Activated CD8-positive, alpha-beta memory T cell treated with anti-CD3 and anti-CD28 coated beads for 36 hours (primary cell): ENCODE data around the gene KLHL42. TPM values are rescaled to one million over a fixed set of nuclear protein-coding genes. Genes with fewer than 3 reads are reported as not detected.
"Not testable (repeated sequence)": the region's sequence is repeated elsewhere in the genome, so short reads cannot be mapped to it uniquely, and the experiment has no call there.

Source experiments
- CTCF ChIA-PET: fragments of 350-600 bp; sonication (Branson Sonifier 250); formaldehyde crosslinking; loops from one replicate; lab custom pipeline; 2021; ENCODE audit warnings: antibody characterized with exemption; lab: Charles Lee
- POLR2A ChIA-PET: fragments of 350-600 bp; sonication (Branson Sonifier 250); formaldehyde crosslinking; loops from one replicate; lab custom pipeline; 2021; ENCODE audit warnings: antibody characterized with exemption; lab: Charles Lee
- total RNA-seq, 2 experiments: library from RNA; stranded (reverse); gene quantifications; one replicate each; pipeline ENCODE4 v1.2.3, GENCODE V29; 2021

The KLHL42 gene
- total RNA-seq, 2 experiments from 2014 or later = 15.0 to 15.2 TPM

DNA sequence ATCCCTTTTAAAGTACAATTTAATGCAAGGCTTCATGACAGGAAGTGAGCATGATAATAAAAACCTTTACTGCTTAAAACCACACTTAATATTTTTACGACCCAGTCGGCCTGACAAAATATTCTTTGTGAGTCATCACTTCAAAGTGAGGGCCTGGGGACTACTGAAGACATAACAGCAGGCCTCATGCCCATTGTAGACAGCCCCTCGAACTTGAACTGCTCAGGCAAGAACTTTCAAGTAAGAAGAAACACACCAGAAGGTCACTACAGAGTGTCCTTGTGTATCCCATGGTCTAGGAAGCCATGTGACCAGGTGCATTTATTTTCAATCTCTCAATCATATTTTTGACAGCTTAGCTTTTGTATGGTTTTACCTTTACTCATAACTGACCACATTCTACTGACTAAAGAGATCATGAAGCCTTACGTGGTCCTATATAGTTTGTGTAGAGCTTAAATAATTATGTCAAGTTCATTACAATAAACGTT is 61.4 kb downstream of the KLHL42 start:
- POLR2A ChIA-PET = no interaction called here
- CTCF ChIA-PET = no interaction called here

DNA sequence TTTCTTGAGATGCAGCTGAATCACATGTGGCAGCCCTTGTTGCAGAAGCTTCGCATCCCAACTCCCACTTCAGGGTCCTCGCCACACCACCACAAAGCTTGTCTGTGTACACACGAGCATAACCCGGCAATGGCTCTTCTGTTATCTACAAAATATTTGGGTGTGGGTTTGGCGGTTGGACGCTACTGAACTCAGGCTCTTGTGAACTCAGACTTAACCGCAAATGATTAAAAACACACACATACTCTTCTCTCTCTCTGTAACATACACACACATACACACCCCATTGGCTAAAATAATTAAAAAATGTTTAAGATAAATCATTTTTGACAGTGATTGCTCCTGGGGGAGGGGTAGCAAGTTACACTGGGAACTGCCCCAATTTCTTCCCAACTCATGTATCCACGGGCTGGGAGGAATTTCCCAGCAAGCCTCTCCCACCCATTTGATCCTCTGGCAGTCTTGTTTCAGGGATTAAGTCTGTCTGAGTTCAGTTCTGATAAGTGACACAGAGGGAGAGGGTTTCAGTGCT is 63.7 kb downstream of the KLHL42 start:
- CTCF ChIA-PET = no interaction called here
- POLR2A ChIA-PET = no interaction called here

DNA sequence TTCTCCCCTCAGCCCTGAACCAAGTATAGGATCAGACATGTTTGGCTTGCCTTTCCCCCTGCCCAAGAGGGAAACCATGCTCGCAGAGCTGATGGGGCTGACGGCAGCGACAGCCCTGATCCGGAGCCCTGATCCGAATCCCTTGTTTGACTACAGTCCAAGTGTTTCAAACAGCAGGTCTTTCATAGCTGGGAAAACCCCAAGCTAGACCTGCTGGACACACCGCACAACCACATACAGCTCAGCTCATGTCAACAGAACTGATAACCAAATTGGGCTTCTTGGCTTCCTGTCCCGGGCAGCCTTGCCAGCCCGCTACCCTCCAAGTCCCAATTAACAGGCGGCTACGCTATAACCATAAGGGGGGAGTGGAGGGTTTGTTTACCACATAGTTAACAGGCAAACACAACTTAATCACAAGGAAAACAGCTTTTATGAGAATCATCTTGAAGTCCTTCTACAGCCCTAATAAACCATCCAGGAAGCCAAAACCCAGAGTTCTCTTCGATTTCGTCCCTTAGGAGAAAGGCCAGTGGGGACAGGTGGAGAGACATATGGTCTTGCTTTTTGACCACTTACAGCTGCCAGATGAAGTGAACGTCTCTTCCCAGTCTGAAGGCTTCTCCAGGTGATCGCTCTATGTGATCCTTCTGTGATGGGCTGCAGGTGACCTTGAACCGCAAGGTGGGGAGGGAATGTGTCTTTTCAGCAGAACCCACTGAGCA is 64.5 kb downstream of the KLHL42 start:
- ChIA-PET POLR2A (no interaction called here), CTCF (interaction anchor here (0.6 kb wide), 1 partner anchor 13 kb away, joined by 3 read pairs; no protein-coding TSS in a partner anchor)

DNA sequence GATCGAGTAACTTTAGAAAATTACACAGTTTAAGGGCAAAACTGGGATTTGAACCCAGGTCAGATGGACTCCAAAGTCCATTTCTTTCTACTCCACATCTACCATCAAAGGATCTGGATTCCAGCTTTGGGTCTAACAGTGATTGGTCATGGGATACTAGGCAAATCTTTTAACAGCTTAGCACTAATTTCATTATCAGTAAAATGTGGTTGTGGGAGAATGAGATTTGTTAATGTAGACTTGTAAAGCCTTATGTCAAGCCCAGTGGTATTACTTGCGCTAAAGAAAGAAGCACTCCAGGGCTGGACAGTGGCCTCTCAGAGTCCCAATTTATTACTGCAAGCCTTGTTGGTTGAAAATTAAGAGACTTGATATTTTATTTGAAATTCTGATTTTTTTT is 65.2 kb downstream of the KLHL42 start:
- ChIA-PET POLR2A (no interaction called here), CTCF (interaction anchor here (0.6 kb wide), 1 partner anchor 13 kb away, joined by 3 read pairs; no protein-coding TSS in a partner anchor)

DNA sequence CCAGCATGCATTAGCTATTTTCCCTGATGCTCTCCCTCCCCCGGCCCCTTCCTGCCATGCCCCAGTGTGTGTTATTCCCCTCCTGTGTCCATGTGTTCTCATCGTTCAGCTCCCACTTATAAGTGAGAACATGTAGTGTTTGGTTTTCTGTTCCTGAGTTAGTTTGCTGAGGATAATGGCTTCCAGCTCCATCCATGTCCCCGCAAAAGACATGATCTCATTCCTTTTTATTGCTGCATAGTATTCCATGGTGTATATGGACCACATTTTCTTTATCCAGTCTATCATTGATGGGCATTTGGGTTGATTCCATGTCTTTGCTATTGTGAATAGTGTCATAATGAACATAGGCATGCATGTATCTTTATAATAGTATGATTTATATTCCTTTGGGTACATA is 65.7 kb downstream of the KLHL42 start:
- POLR2A ChIA-PET, CTCF ChIA-PET: not testable (repeated sequence)

GRCh38 chr12:27847293-27847692 is 67.3 kb downstream of the KLHL42 start:
- POLR2A ChIA-PET, CTCF ChIA-PET: not testable (repeated sequence)

GRCh38 chr12:27851311-27851710 is 71.3 kb downstream of the KLHL42 start:
- POLR2A ChIA-PET = no interaction called here
- CTCF ChIA-PET = no interaction called here

DNA sequence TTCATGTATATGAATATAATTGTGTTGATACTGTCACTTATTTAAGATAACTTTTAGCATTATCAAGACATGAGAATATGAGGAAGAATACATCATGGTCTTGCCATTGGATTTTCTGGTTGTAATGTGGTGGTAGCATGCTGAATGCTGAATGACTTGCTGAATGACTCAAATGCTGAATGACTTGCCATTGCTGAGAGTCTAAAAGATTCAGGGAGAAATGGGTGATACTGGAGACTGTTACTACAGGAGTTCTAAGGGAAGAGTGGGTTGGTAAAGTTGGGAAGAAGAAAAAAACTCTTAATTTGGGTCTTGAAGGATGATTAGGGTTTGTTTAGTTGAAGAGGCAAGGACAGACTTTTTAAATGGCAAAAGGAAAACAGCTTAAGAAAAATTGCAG is 72.1 kb downstream of the KLHL42 start:
- CTCF ChIA-PET = interaction anchor here (0.6 kb wide), 1 partner anchor 164 kb away, joined by 3 read pairs; no protein-coding TSS in a partner anchor

More for the DNA sequence above, 72.1 kb downstream of the KLHL42 start:
- POLR2A ChIA-PET = no interaction called here

Other genes with a start within 250 kb of the KLHL42 start
- under 1 TPM; 0.17 to 0.25 TPM for gene REP15, start 83.8 kb upstream of the KLHL42 start, total RNA-seq
- 10 to 100 TPM; 62.8 to 65.2 TPM for gene MRPS35, start 69.4 kb upstream of the KLHL42 start, total RNA-seq
- gene MANSC4, start within 50 bp of the KLHL42 start, total RNA-seq = not detected
- under 1 TPM in 1 of 2 experiments, not detected in 1; 0.19 TPM for gene PTHLH, start 192.5 kb downstream of the KLHL42 start, total RNA-seq